ENCODE data around the gene NCAM2. TPM values are rescaled to one million over a fixed set of nuclear protein-coding genes. Genes with fewer than 3 reads are reported as not detected.

Gene NCAM2
- total and polyA plus RNA-seq, 2 donors (not counting 3 experiments of a cell fraction or from before 2014, with no cell fraction given): 0.11 to 0.27 TPM

- TF ChIP-seq GATA2 (IDR thresholded peaks at IDR 0.05; ENCODE audit: insufficient read depth, insufficient read length, low read depth, low read length) (no peak), POLR2AphosphoS5 (IDR thresholded peaks at IDR 0.05; ENCODE audit: insufficient read depth, low read depth, low read length) (no peak), POLR2A (IDR thresholded peaks at IDR 0.05; ENCODE audit: low read depth, low read length) (no peak), EZH2 (IDR thresholded peaks at IDR 0.05; ENCODE audit: borderline replicate concordance, low read depth, low read length, severe bottlenecking) (no peak), MYC (IDR thresholded peaks at IDR 0.05; ENCODE audit: low read depth, low read length) (no peak), FOS (IDR thresholded peaks at IDR 0.05; ENCODE audit: borderline replicate concordance, insufficient read depth, low read length) (no peak), MAX (IDR thresholded peaks at IDR 0.05; ENCODE audit: insufficient read depth, insufficient read length) (no peak), JUN (IDR thresholded peaks at IDR 0.05; ENCODE audit: borderline replicate concordance, insufficient read depth, insufficient read length, low read depth) (no peak), CTCF (IDR thresholded peaks at IDR 0.05; ENCODE audit: extremely low read depth in 1 of 2, insufficient read depth in 1 of 2, low read depth in 1 of 2, low read length in 2 of 2) (no peak)
- no TSS peak for BruUV-seq (replicated peaks)
- dilution Hi-C loops (cut with MboI; ENCODE audit: extremely low pct_ligation_motif_present, low sequenced_read_pairs): no loop called here
These were observed 347.7 kb downstream of the NCAM2 start for GRCh38 chr21:21345872-21346271.

More at GRCh38 chr21:21345872-21346271, 347.7 kb downstream of the NCAM2 start:
- Histone ChIP-seq H3K36me3 (ENCODE audit: control insufficient read depth in 2 of 2, extremely low read depth in 1 of 2, insufficient read depth in 2 of 2, low read length in 2 of 2) (no peaks in the 10 kb centered on the region), H3K27ac (ENCODE audit: insufficient read depth, low read depth, low read length) (no peak overlapping the region), H3K79me2 (ENCODE audit: control insufficient read depth, insufficient read depth, low read length) (no peaks in the 10 kb centered on the region), H3K4me2 (ENCODE audit: insufficient read depth, low read length) (no peak overlapping the region), H3K9me3 (replicated peaks; ENCODE audit: control insufficient read depth, insufficient read depth, low read length) (no peaks in the 10 kb centered on the region), H3K4me1 (ENCODE audit: control insufficient read depth, extremely low read depth, insufficient read depth, low read length) (no peaks in the 10 kb centered on the region), H3K9ac (replicated peaks; ENCODE audit: extremely low read depth, insufficient read depth, low read length) (no peak overlapping the region), H3K9me1 (replicated peaks; ENCODE audit: control insufficient read depth, extremely low read depth, insufficient read depth, low read length) (no peaks in the 10 kb centered on the region), H3K4me3 (replicated peaks in 1 of 3; ENCODE audit: insufficient read depth in 1 of 3, low read depth in 1 of 3, low read length in 3 of 3) (no peak overlapping the region), H3K27me3 (ENCODE audit: control insufficient read depth in 2 of 2, insufficient read depth in 2 of 2, low read length in 2 of 2) (no peaks in the 10 kb centered on the region), H4K20me1 (replicated peaks; ENCODE audit: control insufficient read depth, extremely low read depth, insufficient read depth, low read length) (no peaks in the 10 kb centered on the region), H2AFZ (ENCODE audit: low read depth, low read length) (no peak overlapping the region)
- ChIA-PET POLR2A (no interaction called here), CTCF (no interaction called here)
- FAIRE-seq (no peak), DNase-seq (ENCODE audit: low read depth, low spot score) (no peak)
- intact Hi-C loops (cut with micrococcal nuclease): no loop called here
